ENCODE results near the gene SLC4A1AP.

The SLC4A1AP gene

GRCh38 chr2:27703638-27704341 lies 40.1 kb downstream of the SLC4A1AP start:
- Histone ChIP-seq H2BK12ac (ENCODE audit: low read length) (no peak overlapping the region), H2BK5ac (ENCODE audit: low read length) (no peak overlapping the region), H3K9ac (ENCODE audit: low read depth, low read length, poor library complexity) (no peak overlapping the region), H3K4me2 (ENCODE audit: insufficient read depth, low read length, poor library complexity, severe bottlenecking) (no peak overlapping the region), H3K4me3 (ENCODE audit: low read length in 2 of 2) (no peak overlapping the region), H2BK120ac (ENCODE audit: low read depth, low read length) (no peak overlapping the region), H3K27me3 (ENCODE audit: control insufficient read depth in 3 of 3, insufficient read depth in 3 of 3, low read depth in 1 of 3, low read length in 3 of 3) (peaks cover 0 to 3% (median 0%) of the 10 kb centered on the region in 3 experiments), H3K36me3 (replicated peaks in 1 of 2; ENCODE audit: control insufficient read depth in 2 of 2, insufficient read depth in 2 of 2, low read length in 2 of 2) (no peaks in the 10 kb centered on the region), H3K4ac (ENCODE audit: low read length) (no peak overlapping the region), H3K18ac (ENCODE audit: low read length) (no peak overlapping the region), H4K91ac (ENCODE audit: low read depth, low read length, poor library complexity) (no peak overlapping the region), H3K27ac (replicated peaks; ENCODE audit: low read length) (no peak overlapping the region), H3K14ac (ENCODE audit: low read length) (no peak overlapping the region), H4K8ac (ENCODE audit: low read depth, low read length) (no peak overlapping the region), H2BK15ac (ENCODE audit: low read length) (no peak overlapping the region), H3K79me1 (ENCODE audit: low read depth, low read length) (no peaks in the 10 kb centered on the region), H2AK5ac (ENCODE audit: low read depth, low read length) (no peak overlapping the region), H3K4me1 (ENCODE audit: control insufficient read depth in 2 of 2, insufficient read depth in 1 of 2, low read depth in 1 of 2, low read length in 2 of 2) (peaks cover 2 to 6% of the 10 kb centered on the region in 2 donors), H2AFZ (ENCODE audit: low read length) (peak overlapping the region; percentile 71), H3K23ac (ENCODE audit: low read depth, low read length, poor library complexity) (no peak overlapping the region), H3K9me3 (replicated peaks in 1 of 2; ENCODE audit: control insufficient read depth in 2 of 2, insufficient read depth in 1 of 2, low read depth in 1 of 2, low read length in 2 of 2) (no peaks in the 10 kb centered on the region)
- WGBS, 2 donors (ENCODE audit: extremely low coverage in 2 of 2, insufficient read length in 2 of 2, insufficient replicate concordance in 1 of 2): no CpG with 5 or more reads among the region's 9 CpGs
- peak; percentile 86 for DNase-seq (ENCODE audit: low spot score)

- Histone ChIP-seq H3K79me1 (ENCODE audit: low read depth, low read length) (no peaks in the 10 kb centered on the region), H3K9ac (ENCODE audit: low read depth, low read length, poor library complexity) (no peak overlapping the region), H3K4me3 (ENCODE audit: low read length in 2 of 2) (no peak overlapping the region), H4K91ac (ENCODE audit: low read depth, low read length, poor library complexity) (no peak overlapping the region), H2BK5ac (ENCODE audit: low read length) (no peak overlapping the region), H3K4me2 (ENCODE audit: insufficient read depth, low read length, poor library complexity, severe bottlenecking) (no peak overlapping the region), H3K9me3 (replicated peaks in 1 of 2; ENCODE audit: control insufficient read depth in 2 of 2, insufficient read depth in 1 of 2, low read depth in 1 of 2, low read length in 2 of 2) (no peaks in the 10 kb centered on the region), H3K36me3 (replicated peaks in 1 of 2; ENCODE audit: control insufficient read depth in 2 of 2, insufficient read depth in 2 of 2, low read length in 2 of 2) (no peaks in the 10 kb centered on the region), H2AFZ (ENCODE audit: low read length) (peak overlapping the region; percentile 23), H3K14ac (ENCODE audit: low read length) (no peak overlapping the region), H4K8ac (ENCODE audit: low read depth, low read length) (no peak overlapping the region), H3K23ac (ENCODE audit: low read depth, low read length, poor library complexity) (no peak overlapping the region), H3K27ac (replicated peaks; ENCODE audit: low read length) (no peak overlapping the region), H3K27me3 (ENCODE audit: control insufficient read depth in 3 of 3, insufficient read depth in 3 of 3, low read depth in 1 of 3, low read length in 3 of 3) (peaks cover 0 to 4% (median 0%) of the 10 kb centered on the region in 3 experiments), H2BK12ac (ENCODE audit: low read length) (no peak overlapping the region), H3K4me1 (ENCODE audit: control insufficient read depth in 2 of 2, insufficient read depth in 1 of 2, low read depth in 1 of 2, low read length in 2 of 2) (peaks cover 2 to 6% of the 10 kb centered on the region in 2 donors), H2BK15ac (ENCODE audit: low read length) (no peak overlapping the region), H3K4ac (ENCODE audit: low read length) (no peak overlapping the region), H2AK5ac (ENCODE audit: low read depth, low read length) (no peak overlapping the region), H2BK120ac (ENCODE audit: low read depth, low read length) (no peak overlapping the region), H3K18ac (ENCODE audit: low read length) (no peak overlapping the region)
- WGBS, 2 donors (ENCODE audit: extremely low coverage in 2 of 2, insufficient read length in 2 of 2, insufficient replicate concordance in 1 of 2): no CpG with 5 or more reads among the region's 5 CpGs
- no peak for DNase-seq (ENCODE audit: low spot score)
Measured at GRCh38 chr2:27704342-27704876, 40.7 kb downstream of the SLC4A1AP start.

- no peak overlapping the region for H3K18ac ChIP-seq (ENCODE audit: low read length)
- no peak overlapping the region for H2BK120ac ChIP-seq (ENCODE audit: low read depth, low read length)
- H3K27ac ChIP-seq (replicated peaks; ENCODE audit: low read length): no peak overlapping the region
- no CpG with 5 or more reads among the region's 4 CpGs for WGBS, 2 donors (ENCODE audit: extremely low coverage in 2 of 2, insufficient read length in 2 of 2, insufficient replicate concordance in 1 of 2)
- H3K23ac ChIP-seq (ENCODE audit: low read depth, low read length, poor library complexity): no peak overlapping the region
- H3K9me3 ChIP-seq (replicated peaks in 1 of 2; ENCODE audit: control insufficient read depth in 2 of 2, insufficient read depth in 1 of 2, low read depth in 1 of 2, low read length in 2 of 2): no peaks in the 10 kb centered on the region
- no peak overlapping the region for H4K91ac ChIP-seq (ENCODE audit: low read depth, low read length, poor library complexity)
- DNase-seq (ENCODE audit: low spot score): no peak
- no peak overlapping the region for H3K14ac ChIP-seq (ENCODE audit: low read length)
- no peak overlapping the region for H2AK5ac ChIP-seq (ENCODE audit: low read depth, low read length)
- H2BK5ac ChIP-seq (ENCODE audit: low read length): no peak overlapping the region
- no peak overlapping the region for H3K4me3 ChIP-seq (ENCODE audit: low read length in 2 of 2)
- H3K36me3 ChIP-seq (replicated peaks in 1 of 2; ENCODE audit: control insufficient read depth in 2 of 2, insufficient read depth in 2 of 2, low read length in 2 of 2): no peaks in the 10 kb centered on the region
- H3K27me3 ChIP-seq (ENCODE audit: control insufficient read depth in 3 of 3, insufficient read depth in 3 of 3, low read depth in 1 of 3, low read length in 3 of 3): peaks cover 0 to 18% (median 0%) of the 10 kb centered on the region in 3 experiments
- peaks cover 2 to 6% of the 10 kb centered on the region in 2 donors for H3K4me1 ChIP-seq (ENCODE audit: control insufficient read depth in 2 of 2, insufficient read depth in 1 of 2, low read depth in 1 of 2, low read length in 2 of 2)
- no peak overlapping the region for H3K4me2 ChIP-seq (ENCODE audit: insufficient read depth, low read length, poor library complexity, severe bottlenecking)
- H2AFZ ChIP-seq (ENCODE audit: low read length): peak overlapping the region; percentile 59
- no peak overlapping the region for H3K9ac ChIP-seq (ENCODE audit: low read depth, low read length, poor library complexity)
- no peak overlapping the region for H4K8ac ChIP-seq (ENCODE audit: low read depth, low read length)
- H3K79me1 ChIP-seq (ENCODE audit: low read depth, low read length): no peaks in the 10 kb centered on the region
- no peak overlapping the region for H2BK15ac ChIP-seq (ENCODE audit: low read length)
- H3K4ac ChIP-seq (ENCODE audit: low read length): no peak overlapping the region
- no peak overlapping the region for H2BK12ac ChIP-seq (ENCODE audit: low read length)
Measured at GRCh38 chr2:27705851-27706622, 42.3 kb downstream of the SLC4A1AP start.

Data from neuronal stem cell (in vitro differentiated cells).